HCEC 1CT (cell line): ENCODE results near the gene P4HA1.
"Not testable (repeated sequence)": the region's sequence is repeated elsewhere in the genome, so short reads cannot be mapped to it uniquely, and the experiment has no call there.

Source experiments
- DNase-seq: peaks from one replicate; pipeline ENCODE4 v3.0.0-alpha.2; 2017

Gene P4HA1

DNA sequence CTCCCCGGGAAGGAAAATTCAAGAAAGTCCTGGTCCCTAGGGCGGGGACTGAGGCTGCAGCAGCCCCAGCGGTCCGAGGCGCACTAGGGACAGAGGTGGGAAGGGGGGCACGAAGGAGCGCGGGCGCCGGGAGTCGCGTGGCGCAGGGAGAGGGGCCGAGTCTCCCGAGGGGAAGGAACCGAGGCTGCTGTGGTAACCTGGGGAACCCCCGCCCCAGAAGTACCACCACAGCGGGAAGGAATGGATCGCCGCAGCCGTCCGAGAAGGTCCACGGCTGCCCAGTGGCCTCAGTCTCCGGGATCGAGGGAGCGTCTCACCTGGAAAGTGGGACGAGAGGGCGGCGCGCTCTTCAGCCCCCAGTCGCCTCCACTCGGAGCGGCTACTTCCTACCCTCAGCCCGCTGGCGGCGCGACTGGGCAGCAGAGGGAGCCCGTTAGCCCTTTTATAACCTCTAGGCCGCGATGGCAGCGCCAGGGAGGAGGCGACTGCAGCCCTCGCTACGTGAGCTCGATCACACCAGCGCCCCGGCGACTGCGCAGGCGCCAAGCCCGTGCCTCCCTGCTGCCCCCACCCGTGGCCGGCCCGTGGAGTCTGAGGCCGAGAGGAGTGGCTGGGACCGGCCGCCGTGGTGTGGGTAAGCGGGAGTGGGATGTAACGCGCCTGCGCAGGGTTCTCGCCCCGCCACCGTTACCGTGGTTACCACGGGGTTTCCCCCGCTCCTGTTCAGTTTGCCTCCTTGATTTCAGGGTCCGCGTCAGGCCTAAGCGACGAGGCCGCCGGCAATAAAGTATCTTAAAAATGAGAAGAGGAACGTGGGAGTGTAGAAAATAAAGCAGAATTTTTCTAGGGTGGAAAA lies at the start of gene P4HA1:
TSS of gene P4HA1 (minus strand) at position 418 of the 856 bp plus-strand sequence. CDS start 21,983 bp downstream, outside the sequence.
- peak; percentile 98 for DNase-seq

DNA sequence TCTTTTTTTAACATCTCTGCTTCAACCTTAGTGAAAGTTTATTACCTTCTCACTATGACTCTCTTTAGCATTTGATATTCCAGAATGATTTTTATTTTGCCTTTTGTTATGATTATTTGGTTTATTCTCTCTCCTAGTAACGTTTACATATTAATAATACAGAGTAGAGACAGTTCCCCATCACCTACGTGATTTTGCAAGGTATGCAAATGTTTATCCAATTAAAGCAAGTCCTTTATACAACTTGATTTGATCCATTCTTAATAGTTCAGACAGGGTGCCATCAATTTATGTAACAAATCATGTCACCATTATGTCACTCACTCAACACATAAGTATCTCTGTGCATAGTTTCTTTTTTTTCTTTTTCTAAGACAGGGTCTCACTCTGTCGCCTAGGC lies 44.9 kb upstream of the P4HA1 start:
- DNase-seq: no peak

DNA sequence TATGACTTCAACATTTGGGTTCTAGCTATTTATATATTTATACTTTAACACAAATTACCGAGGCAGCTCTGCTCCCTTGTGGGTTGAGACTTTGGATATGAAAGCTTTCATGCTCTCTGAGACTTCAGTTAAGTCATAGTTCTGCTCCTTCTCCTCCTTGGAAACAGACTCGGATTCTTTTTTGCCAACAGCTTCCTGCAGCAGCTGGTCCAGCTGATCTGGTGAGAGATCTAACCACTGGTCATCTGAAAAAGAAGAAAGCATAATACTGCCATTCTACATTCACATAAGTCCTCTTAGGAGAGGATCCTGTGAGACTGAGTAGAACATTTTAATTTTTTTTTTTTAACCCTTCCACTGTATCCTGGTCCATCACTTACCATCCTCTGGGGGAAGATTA lies 42.6 kb upstream of the P4HA1 start:
- DNase-seq: no peak

DNA sequence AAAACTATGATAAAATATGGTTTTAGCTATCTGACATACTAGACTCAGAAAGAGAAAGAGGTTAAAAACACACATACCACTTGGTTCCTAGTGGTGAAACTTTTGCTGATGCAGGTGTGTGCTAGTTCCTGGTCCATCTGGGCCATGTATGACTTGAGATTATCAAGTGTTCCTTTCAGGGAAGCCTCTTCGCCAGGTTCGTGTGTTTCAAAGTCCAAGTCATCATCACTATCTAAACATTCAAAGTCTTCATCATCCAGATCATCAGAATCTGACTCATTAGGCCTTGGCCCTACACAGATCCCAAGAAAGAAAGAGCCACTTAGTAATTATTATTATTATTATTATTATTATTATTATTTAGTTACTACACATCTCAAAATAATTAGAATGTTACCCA lies 40.0 kb upstream of the P4HA1 start:
- DNase-seq: peak; percentile 28

DNA sequence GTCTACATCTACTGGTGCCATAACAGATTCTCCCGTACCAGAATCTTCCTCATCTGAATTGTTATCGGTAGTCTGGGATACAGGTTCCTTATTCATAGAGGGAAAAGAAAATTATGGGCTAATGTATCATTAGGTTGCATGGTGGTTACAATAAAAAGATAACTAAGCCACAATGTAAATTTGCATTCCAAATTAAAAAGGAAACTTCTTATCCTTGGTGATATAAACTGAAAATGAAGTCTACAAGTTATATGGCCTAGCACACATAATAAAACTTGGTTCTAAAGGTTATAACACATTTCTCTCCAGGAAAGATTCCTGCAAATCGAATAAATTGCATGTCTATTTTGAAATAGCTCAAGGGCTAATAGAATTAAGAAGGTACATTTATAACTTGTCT lies 38.1 kb upstream of the P4HA1 start:
- DNase-seq: no peak

DNA sequence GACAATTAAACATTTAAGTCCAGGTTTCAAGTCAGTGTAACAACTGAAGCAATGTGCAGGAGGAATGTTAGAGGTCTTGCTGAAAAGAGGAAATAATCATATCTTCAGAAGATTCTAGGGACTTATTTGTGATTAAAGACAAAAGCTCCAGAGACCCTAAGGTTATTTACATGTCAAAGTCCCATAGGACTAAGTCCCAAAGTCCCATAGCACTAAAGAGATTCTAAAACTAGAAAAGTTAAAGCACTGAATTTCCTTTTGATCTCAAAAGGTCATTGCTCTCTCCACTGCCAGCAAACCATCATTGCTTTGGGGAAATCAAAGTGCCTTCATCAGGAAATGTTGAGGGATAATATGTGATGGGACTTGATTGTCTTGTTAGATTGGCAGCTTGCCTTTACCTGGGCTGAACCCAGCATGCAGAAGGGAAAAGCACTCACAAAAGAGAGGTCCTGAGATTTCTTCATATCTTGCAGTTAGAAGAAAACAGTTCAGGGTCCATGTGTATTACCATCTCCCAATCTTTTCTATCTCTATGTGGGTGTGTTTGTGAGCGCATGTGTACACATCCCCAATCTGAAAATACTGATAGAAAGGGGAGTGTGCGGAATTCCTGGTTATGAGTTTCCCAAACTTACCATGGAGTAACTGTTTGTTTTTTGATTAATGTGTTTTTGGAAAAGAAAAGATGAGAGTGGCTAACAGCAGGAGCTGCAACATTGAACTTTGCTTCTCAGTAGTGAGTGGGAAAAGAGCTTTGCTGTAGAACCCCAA lies 35.4 kb upstream of the P4HA1 start:
- no peak for DNase-seq

DNA sequence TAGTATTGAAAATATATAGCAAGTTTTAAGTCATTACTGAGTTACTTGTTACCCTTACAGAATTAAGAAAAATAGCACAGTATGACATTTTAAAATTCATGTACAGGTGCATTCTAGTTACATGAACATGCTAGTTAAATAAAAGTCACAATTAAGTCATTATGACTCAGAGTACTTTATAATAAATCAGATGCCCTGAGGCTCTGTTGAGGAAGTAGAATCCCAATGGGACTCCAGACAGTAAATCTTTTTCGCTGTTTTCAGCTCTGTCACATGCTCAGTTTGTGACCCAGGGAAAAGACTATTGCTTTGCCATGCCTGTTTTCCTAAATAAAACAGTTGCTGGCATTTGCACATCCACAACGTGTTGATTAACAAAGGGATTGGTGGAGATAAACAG lies 34.6 kb upstream of the P4HA1 start:
- no peak for DNase-seq

DNA sequence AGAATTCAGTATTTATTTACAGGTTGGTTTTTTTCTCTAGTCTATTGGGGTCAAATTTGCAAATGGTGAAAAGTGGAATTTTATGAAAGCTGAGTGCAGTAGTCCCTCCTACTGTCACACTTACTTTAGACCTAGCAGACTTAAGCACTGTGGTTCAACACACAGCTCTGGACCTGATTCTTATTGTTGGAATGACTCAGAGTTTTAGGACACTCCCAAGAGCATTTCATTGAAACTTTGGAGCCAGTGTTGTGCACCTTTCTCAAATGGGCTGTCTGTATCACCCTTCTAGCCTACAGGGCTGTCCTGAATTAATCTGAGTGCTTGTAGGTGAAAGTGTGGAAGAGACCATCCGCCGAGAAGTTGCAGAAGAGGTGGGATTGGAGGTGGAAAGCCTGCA lies 29.7 kb upstream of the P4HA1 start:
- DNase-seq: no peak

DNA sequence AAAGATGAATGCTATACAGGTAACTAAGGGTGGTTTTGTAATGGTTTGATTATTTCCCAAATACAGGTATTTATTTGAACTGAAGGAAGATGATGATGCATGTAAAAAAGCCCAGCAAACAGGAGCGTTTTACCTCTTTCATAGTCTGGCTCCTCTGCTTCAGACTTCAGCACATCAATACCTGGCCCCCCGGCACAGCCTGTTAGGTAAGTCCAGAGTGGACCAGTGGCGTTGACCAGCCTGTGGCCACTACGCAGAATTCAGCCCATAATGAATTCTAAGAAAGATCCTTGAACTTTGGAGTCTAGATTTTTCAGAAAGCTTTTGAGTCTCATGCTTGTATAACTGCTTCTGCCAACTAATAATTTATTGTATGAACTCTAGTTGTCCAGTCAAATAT lies 23.3 kb upstream of the P4HA1 start:
- no peak for DNase-seq

DNA sequence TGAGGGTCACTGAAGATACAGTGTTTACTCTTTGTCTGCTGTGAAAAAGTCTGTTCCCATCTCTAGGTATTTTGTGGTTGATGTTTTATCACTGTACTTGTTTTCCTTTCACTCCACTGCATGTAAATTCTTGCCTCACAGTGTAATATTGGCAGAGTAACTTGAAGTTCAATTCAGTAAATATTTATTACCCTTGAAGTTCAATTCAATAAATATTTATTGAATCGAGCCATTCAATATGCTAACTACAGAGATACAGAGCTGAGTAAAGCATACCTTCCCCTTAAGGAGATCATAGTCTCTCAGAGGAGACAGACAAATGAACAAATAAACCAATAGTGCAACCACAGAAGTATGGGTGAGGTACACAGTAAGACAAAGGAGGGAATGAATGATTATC lies 22.8 kb upstream of the P4HA1 start:
- DNase-seq: no peak

DNA sequence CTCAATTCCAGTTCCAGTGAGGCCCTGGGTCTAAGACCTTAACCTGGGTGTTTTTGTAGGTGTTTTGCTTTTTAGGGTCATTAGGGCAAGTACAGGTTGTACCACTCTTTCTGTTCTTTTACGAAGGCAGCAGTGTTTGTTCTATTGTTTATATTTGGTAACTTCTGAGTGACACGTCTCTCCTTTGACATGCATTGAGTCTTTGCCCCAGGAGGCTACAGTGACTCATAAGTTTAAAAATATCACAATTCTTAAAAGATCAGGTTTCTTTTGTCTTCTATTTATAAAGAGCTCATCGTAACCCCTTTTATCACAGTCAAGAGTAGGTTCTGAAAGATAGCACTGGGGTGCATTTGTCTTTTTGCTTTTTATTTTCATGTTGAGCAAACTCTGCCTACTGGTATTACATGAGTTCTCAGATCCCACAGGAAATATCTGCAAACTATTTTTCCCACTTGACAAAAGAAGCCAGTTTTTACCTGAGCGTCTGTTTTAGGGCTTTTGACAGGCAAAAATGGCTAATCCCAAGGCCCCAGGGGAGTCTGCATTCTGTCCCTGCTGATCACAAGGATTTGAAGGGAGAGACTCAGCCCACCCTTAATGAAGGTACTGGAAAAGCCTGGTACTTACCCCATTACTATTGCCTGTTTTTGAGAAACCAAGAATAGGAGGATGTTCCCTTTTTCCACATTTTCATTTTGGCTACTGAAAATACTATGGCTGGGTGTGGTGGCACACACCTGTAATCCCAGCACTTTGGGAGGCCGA lies 21.5 kb upstream of the P4HA1 start:
- DNase-seq: peak; percentile 74

DNA sequence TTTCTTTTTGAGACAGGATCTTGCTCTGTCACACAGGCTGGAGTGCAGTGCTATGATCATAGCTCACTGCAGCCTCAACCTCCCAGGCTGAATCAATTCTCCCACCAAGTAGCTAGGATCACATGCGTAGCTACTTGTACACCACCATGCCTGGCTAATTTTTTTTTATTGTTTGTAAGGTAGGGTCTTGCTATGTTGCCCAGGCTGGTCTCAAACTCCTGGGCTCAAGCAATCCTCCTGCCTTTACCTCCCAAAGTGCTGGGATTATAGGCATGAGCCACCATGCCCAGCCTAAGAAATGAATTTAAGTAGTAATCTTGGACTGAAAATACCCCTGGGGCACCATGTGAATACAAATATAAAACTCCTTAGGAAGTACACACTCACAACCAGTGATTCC lies 19.4 kb upstream of the P4HA1 start:
- no peak for DNase-seq

DNA sequence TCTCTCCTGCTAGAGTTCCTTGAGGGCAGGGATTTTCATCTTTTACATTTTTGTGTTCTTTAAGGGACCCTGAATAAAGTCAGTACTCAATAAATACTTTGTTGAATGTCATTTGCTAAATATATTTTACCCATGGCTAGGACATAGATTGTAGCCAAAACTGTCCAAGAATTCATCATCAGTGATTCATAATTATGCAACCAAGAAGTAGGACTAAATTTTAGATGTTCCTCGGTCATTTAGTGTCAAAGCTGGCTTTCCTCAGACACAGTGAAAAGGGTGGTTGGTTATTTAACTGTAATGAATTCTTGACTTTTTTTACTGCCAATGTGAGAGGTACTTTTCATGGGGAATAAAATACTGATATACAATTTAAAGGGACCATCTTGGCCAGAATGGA lies 16.9 kb upstream of the P4HA1 start:
- peak; percentile 65 for DNase-seq

DNA sequence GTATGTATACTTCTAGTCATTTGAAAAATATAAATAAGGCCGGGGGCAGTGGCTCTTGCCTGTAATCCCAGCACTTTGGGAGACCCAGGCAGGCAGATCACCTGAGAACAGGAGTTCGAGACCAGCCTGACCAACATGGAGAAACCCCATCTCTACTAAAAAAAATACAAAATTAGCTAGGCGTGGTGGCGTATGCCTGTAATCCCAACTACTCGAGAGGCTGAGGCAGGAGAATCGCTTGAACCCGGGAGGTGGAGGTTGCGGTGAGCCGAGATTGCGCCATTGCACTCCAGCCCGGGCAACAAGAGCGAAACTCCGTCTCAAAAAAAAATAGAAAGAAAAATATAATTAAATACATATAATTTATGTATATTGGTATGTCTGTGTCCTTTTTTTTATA lies 15.4 kb upstream of the P4HA1 start:
- DNase-seq: not testable (repeated sequence)

DNA sequence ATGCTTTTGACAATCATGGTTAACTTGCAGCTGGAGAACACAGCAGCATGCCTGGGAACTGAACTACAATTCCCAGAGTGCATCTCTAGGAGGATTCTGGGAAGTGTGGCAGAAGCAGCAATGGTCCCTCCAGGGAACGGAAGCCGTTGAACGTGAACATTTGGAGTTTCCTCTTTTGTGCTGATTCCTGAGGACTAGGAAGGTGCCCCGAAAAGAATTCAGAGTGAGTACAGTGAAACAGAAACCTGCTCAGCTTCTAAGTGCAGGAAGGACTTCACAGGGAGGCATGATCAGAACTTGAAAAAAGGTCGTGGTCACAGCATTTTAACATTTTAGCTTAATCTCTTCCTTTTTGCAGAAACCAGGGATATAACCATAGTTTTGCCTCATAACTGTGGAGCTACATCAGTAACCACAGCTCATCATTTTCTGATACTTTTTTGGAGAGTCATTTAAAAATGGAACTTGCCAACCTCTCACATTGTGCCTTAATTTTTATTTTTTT lies 13.7 kb upstream of the P4HA1 start, which contains the start of gene NUDT13:
TSS of gene NUDT13 (plus strand) at position 111 of the 505 bp plus-strand sequence. CDS start 3,911 bp downstream, outside the sequence.
- peak; percentile 68 for DNase-seq

DNA sequence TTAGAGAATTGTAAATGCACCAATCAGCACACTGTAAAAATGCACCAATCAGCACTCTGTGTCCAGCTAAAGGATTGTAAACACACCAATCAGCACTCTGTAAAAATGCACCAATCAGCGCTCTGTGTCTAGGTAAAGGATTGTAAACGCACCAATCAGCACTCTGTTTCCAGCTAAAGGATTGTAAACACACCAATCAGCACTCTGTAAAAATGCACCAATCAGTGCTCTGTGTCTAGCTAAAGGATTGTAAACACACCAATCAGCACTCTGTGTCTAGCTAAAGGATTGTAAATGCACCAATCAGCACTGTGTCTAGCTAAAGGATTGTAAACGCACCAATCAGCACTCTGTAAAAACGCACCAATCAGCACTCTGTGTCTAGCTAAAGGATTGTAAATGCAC lies 12.6 kb upstream of the P4HA1 start:
- not testable (repeated sequence) for DNase-seq

DNA sequence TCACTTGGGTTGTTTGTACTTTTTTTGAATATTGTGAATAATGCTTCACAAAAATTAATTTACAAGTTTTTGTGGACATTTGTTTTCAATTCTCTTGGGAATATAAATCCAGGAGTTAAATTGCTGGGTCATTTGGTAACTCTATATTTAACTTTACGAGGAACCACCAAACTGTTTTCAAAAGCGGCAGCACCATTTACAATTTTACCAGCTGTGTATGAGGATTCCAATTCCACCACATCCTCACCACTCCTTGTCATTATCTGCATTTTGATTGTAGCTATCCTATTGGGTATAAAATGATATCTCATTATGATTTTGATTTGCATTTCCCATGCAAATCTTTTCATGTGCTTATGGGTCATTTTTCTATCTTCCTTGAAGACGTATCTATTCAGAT lies 9.6 kb upstream of the P4HA1 start:
- DNase-seq: no peak

DNA sequence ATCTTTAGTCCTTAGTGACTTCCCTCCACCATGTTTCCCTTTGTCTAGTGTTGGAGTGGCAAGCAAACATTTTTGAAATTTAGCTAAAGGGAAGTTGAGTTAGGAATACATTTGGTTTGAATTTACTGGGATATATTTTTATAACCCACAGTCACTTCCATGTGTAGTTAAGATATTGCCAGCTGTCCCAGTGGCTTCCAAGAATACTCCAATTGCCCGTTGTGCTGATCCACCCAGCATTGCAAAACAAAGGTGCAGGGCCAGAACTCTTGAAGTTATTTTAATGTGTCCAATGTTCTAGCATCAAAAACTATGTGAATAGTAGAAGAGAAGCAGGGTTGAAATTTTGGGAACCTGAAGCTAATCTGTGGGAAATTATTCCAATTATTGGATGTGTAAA lies 2.5 kb upstream of the P4HA1 start:
- DNase-seq: no peak

DNA sequence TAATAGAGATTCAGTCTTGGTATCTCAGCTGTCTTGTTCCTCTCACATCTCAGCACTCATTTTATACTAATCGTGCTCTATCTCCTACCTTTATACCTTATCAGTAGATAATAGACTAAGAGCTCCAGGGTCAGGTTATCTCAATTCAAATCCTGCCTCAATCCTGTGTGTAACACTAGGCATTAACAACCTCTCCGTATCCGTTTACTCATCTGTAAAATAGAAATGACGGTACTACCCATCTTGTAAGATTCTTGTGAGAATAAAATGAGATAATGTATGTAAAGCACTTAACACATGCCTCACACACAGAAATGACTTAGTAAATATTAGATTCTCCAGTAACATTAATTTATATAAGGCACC lies 622 bp upstream of the P4HA1 start:
- no peak for DNase-seq

DNA sequence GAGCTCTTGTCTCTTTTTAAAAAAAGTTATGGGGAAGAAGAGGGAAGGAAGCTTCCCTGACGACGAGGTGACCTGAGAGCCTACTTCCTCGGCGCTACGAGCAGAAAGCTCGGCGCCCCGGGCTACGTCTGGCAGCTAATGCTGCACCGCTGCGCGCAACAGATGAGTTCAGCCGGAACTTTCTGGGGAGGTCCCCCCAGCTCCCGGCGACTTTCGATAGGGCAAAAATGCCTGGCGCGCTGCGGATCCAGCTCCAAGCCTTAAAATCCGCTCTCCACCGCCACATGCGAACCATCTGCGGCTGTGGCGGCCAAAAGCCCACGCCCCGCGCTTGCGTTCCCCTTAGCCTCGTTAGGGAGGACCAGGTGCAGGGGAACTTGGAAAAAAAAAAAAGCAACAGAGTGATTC lies 621 bp downstream of the P4HA1 start:
- DNase-seq: peak; percentile 73

DNA sequence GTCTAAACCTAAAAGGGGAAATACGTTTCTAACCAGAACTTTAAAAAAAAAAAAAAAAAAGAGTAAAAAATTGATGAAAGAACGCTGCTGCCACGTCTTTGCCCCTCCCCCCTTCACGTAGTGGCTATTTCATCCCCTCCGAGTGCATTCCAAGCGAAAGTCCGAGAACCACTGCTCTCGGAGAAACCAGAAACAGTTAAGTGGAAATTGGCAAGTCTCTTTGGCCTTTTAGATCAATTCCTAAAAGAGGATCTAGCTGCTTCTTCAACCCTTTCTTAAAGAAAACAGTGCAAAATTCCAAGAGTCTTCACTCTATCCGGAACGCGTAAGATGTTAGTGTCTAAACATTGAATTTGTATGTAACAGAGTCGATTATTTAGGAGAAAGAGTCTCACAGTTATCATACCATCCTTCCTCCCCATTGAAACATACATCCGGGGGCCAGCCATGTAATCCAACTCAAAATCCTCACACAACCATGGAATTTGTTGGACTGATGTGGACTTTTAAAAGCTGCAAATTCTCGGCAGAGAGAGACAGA lies 1.1 kb downstream of the P4HA1 start:
- DNase-seq: peak; percentile 65

DNA sequence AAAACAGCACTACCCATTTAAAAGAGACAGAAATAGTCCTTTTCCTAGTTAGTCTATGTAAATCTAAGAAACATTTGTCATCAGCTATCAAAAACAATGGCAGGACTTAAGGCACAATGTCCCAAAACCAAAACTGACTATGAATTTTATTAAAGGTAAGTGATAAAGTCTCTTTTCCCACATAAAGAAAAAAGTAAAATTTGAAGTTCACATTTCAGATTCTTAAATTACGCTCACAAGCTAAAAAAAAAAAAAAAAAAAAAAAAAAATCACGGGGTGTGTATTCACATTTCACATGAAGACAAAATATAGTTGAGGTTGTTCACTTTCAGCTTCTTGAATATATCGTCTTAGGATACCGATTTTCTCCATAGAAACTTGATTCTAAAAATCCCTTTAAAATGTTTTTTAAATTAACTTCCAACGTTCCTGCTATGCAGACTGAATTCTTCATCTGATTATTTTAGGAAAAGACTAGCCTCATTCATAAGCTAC lies 1.6 kb downstream of the P4HA1 start:
- no peak for DNase-seq
